ENCODE data around the gene ITGB5.

Gene ITGB5

GRCh38 chr3:124890573-124891190, 3.5 kb upstream of the ITGB5 start:
- DNase-seq, result no peak

GRCh38 chr3:124888482-124889441, 1.6 kb upstream of the ITGB5 start:
- DNase-seq, result no peak

GRCh38 chr3:124887932-124888298, 750 bp upstream of the ITGB5 start:
- no peak for DNase-seq

GRCh38 chr3:124886168-124887056, 753 bp downstream of the ITGB5 start:
- peak; percentile 54 for DNase-seq

GRCh38 chr3:124885466-124886167, 1.5 kb downstream of the ITGB5 start:
- DNase-seq, result no peak

- no peak for DNase-seq
These were observed 2.6 kb downstream of the ITGB5 start for GRCh38 chr3:124884474-124885101.

- DNase-seq, result no peak
These were observed 3.2 kb downstream of the ITGB5 start for GRCh38 chr3:124883766-124884473.

GRCh38 chr3:124882816-124883747, 4.1 kb downstream of the ITGB5 start:
- no peak for DNase-seq

- no peak for DNase-seq
These were observed 5.0 kb downstream of the ITGB5 start for GRCh38 chr3:124881976-124882697.

GRCh38 chr3:124879337-124879680, 7.9 kb downstream of the ITGB5 start:
- no peak for DNase-seq

GRCh38 chr3:124878561-124879336, 8.4 kb downstream of the ITGB5 start:
- peak; percentile 47 for DNase-seq

GRCh38 chr3:124877674-124878073, 9.5 kb downstream of the ITGB5 start:
- DNase-seq, result no peak

GRCh38 chr3:124876401-124876878, 10.7 kb downstream of the ITGB5 start:
- no peak for DNase-seq

- DNase-seq, result no peak
These were observed 13.9 kb downstream of the ITGB5 start for GRCh38 chr3:124873226-124873625.

- no peak for DNase-seq
These were observed 19.7 kb downstream of the ITGB5 start for GRCh38 chr3:124867511-124867910.

- no peak for DNase-seq
These were observed 25.2 kb downstream of the ITGB5 start for GRCh38 chr3:124862006-124862405.

- no peak for DNase-seq
These were observed 26.1 kb downstream of the ITGB5 start for GRCh38 chr3:124861041-124861440.

GRCh38 chr3:124860599-124860998, 26.6 kb downstream of the ITGB5 start:
- no peak for DNase-seq

- no peak for DNase-seq
These were observed 28.1 kb downstream of the ITGB5 start for GRCh38 chr3:124859025-124859424.

All from femur (tissue), 1 donor.